HUES6 (cell line): ENCODE data around the gene NKX1-1.
"Not testable (repeated sequence)": the region's sequence is repeated elsewhere in the genome, so short reads cannot be mapped to it uniquely, and the experiment has no call there.

Source experiments
- H3K27ac ChIP-seq: 2 replicates; pipeline ENCODE4 v1.7.0; 2013; ENCODE audit warnings: low read depth, mild to moderate bottlenecking, low read length, inconsistent platforms
- H3K27me3 ChIP-seq: 2 replicates; pipeline ENCODE4 v1.6.1; 2013; ENCODE audit warnings: low read length; ENCODE audit not compliant: control insufficient read depth, insufficient read depth
- H3K36me3 ChIP-seq: 2 replicates; pipeline ENCODE4 v1.6.1; 2013; ENCODE audit warnings: low read length; ENCODE audit not compliant: control insufficient read depth, insufficient read depth
- H3K4me1 ChIP-seq: 2 replicates; pipeline ENCODE4 v1.6.1; 2013; ENCODE audit warnings: low read length; ENCODE audit not compliant: control insufficient read depth, insufficient read depth
- H3K4me3 ChIP-seq: 2 replicates; pipeline ENCODE4 v1.5.1; 2013; ENCODE audit warnings: low read depth, low read length
- H3K9ac ChIP-seq: one replicate; pipeline ENCODE4 v1.6.1; 2013; ENCODE audit warnings: mild to moderate bottlenecking, low read length
- H3K9me3 ChIP-seq: 2 replicates; pipeline ENCODE4 v1.6.1; 2013; ENCODE audit warnings: low read depth, low read length; ENCODE audit not compliant: control insufficient read depth, insufficient read depth

NKX1-1 gene

GRCh38 chr4:1446502-1447386, 40.5 kb upstream of the NKX1-1 start:
- H3K9ac ChIP-seq = no peak overlapping the region
- no peak overlapping the region for H3K27ac ChIP-seq
- no peak overlapping the region for H3K4me3 ChIP-seq
- no peaks in the 10 kb centered on the region for H3K36me3 ChIP-seq
- H3K4me1 ChIP-seq = no peaks in the 10 kb centered on the region
- H3K9me3 ChIP-seq = no peaks in the 10 kb centered on the region
- H3K27me3 ChIP-seq = peaks cover 19% of the 10 kb centered on the region; the same call in 1 of the 2 replicates

- no peak overlapping the region for H3K9ac ChIP-seq
- H3K27me3 ChIP-seq = peaks cover 13% of the 10 kb centered on the region; the same call in 1 of the 2 replicates
- no peaks in the 10 kb centered on the region for H3K36me3 ChIP-seq
- H3K4me1 ChIP-seq = no peaks in the 10 kb centered on the region
- H3K9me3 ChIP-seq = no peaks in the 10 kb centered on the region
- no peak overlapping the region for H3K27ac ChIP-seq
- no peak overlapping the region for H3K4me3 ChIP-seq
Observed at GRCh38 chr4:1445716-1446445, 39.6 kb upstream of the NKX1-1 start.

GRCh38 chr4:1443688-1444172, 37.5 kb upstream of the NKX1-1 start:
- H3K4me1 ChIP-seq, H3K9me3 ChIP-seq, H3K9ac ChIP-seq, H3K36me3 ChIP-seq, H3K4me3 ChIP-seq, H3K27ac ChIP-seq: not testable (repeated sequence)
- H3K27me3 ChIP-seq = peaks cover 10% of the 10 kb centered on the region; the same call in 1 of the 2 replicates

- no peak overlapping the region for H3K4me3 ChIP-seq
- H3K4me1 ChIP-seq = no peaks in the 10 kb centered on the region
- no peaks in the 10 kb centered on the region for H3K9me3 ChIP-seq
- H3K27me3 ChIP-seq = peaks cover 23% of the 10 kb centered on the region
- H3K36me3 ChIP-seq = no peaks in the 10 kb centered on the region
- H3K27ac ChIP-seq = no peak overlapping the region
- H3K9ac ChIP-seq = no peak overlapping the region
Observed at GRCh38 chr4:1427010-1427409, 20.8 kb upstream of the NKX1-1 start.

GRCh38 chr4:1421657-1422056, 15.4 kb upstream of the NKX1-1 start:
- H3K9ac ChIP-seq = no peak overlapping the region
- H3K27ac ChIP-seq = no peak overlapping the region
- H3K4me1 ChIP-seq = no peaks in the 10 kb centered on the region
- H3K27me3 ChIP-seq = peaks cover 48% of the 10 kb centered on the region
- H3K4me3 ChIP-seq = no peak overlapping the region
- H3K9me3 ChIP-seq = no peaks in the 10 kb centered on the region
- H3K36me3 ChIP-seq = no peaks in the 10 kb centered on the region

- Histone ChIP-seq H3K27me3 (peaks cover 61% of the 10 kb centered on the region), H3K9me3 (no peaks in the 10 kb centered on the region), H3K36me3 (no peaks in the 10 kb centered on the region), H3K9ac (no peak overlapping the region), H3K27ac (no peak overlapping the region), H3K4me3 (no peak overlapping the region), H3K4me1 (no peaks in the 10 kb centered on the region)
Observed at GRCh38 chr4:1419708-1420107, 13.5 kb upstream of the NKX1-1 start.

GRCh38 chr4:1418494-1419285, 12.4 kb upstream of the NKX1-1 start:
- Histone ChIP-seq H3K9ac (no peak overlapping the region), H3K27ac (no peak overlapping the region), H3K27me3 (peaks cover 59% of the 10 kb centered on the region)

GRCh38 chr4:1417522-1418390, 11.5 kb upstream of the NKX1-1 start:
- Histone ChIP-seq H3K9me3 (no peaks in the 10 kb centered on the region), H3K27me3 (peaks cover 66% of the 10 kb centered on the region), H3K9ac (no peak overlapping the region), H3K4me3 (no peak overlapping the region), H3K4me1 (no peaks in the 10 kb centered on the region), H3K27ac (no peak overlapping the region), H3K36me3 (no peaks in the 10 kb centered on the region)

More at GRCh38 chr4:1418494-1419285, 12.4 kb upstream of the NKX1-1 start:
- Histone ChIP-seq H3K9me3 (no peaks in the 10 kb centered on the region), H3K36me3 (no peaks in the 10 kb centered on the region), H3K4me1 (no peaks in the 10 kb centered on the region), H3K4me3 (no peak overlapping the region)

GRCh38 chr4:1416948-1417260, 10.7 kb upstream of the NKX1-1 start:
- no peaks in the 10 kb centered on the region for H3K36me3 ChIP-seq
- no peak overlapping the region for H3K27ac ChIP-seq
- H3K4me1 ChIP-seq = no peaks in the 10 kb centered on the region
- H3K9me3 ChIP-seq = no peaks in the 10 kb centered on the region
- no peak overlapping the region for H3K9ac ChIP-seq
- H3K27me3 ChIP-seq = peaks cover 70% of the 10 kb centered on the region
- H3K4me3 ChIP-seq = no peak overlapping the region
